ENCODE data around the gene RSPH4A.

RSPH4A gene

GRCh38 chr6:116651916-116652315 lies 35.6 kb downstream of the RSPH4A start:
- H3K4ac ChIP-seq (ENCODE audit: low read length), result no peak overlapping the region
- no peak overlapping the region for H4K91ac ChIP-seq (ENCODE audit: low read depth, low read length, poor library complexity)
- no peak for DNase-seq (ENCODE audit: low spot score)
- H2BK15ac ChIP-seq (ENCODE audit: low read length), result no peak overlapping the region
- H3K4me1 ChIP-seq (ENCODE audit: control insufficient read depth in 2 of 2, insufficient read depth in 1 of 2, low read depth in 1 of 2, low read length in 2 of 2), result no peaks in the 10 kb centered on the region
- no peak overlapping the region for H3K27ac ChIP-seq (replicated peaks; ENCODE audit: low read length)
- no peak overlapping the region for H2BK12ac ChIP-seq (ENCODE audit: low read length)
- H3K4me2 ChIP-seq (ENCODE audit: insufficient read depth, low read length, poor library complexity, severe bottlenecking), result no peak overlapping the region
- WGBS, 2 donors (ENCODE audit: extremely low coverage in 2 of 2, insufficient read length in 2 of 2, insufficient replicate concordance in 1 of 2), result 94 to 100% methylated on average over 1 of the region's 4 CpGs
- no peak overlapping the region for H3K18ac ChIP-seq (ENCODE audit: low read length)
- no peak overlapping the region for H4K8ac ChIP-seq (ENCODE audit: low read depth, low read length)
- peaks cover 0 to 61% of the 10 kb centered on the region in 2 donors for H3K36me3 ChIP-seq (replicated peaks in 1 of 2; ENCODE audit: control insufficient read depth in 2 of 2, insufficient read depth in 2 of 2, low read length in 2 of 2)
- no peaks in the 10 kb centered on the region for H3K27me3 ChIP-seq (ENCODE audit: control insufficient read depth in 3 of 3, insufficient read depth in 3 of 3, low read depth in 1 of 3, low read length in 3 of 3)
- H2AFZ ChIP-seq (ENCODE audit: low read length), result no peak overlapping the region
- H2BK120ac ChIP-seq (ENCODE audit: low read depth, low read length), result no peak overlapping the region
- no peak overlapping the region for H2BK5ac ChIP-seq (ENCODE audit: low read length)
- H3K23ac ChIP-seq (ENCODE audit: low read depth, low read length, poor library complexity), result no peak overlapping the region
- H3K9me3 ChIP-seq (replicated peaks in 1 of 2; ENCODE audit: control insufficient read depth in 2 of 2, insufficient read depth in 1 of 2, low read depth in 1 of 2, low read length in 2 of 2), result no peaks in the 10 kb centered on the region
- no peak overlapping the region for H2AK5ac ChIP-seq (ENCODE audit: low read depth, low read length)
- no peak overlapping the region for H3K9ac ChIP-seq (ENCODE audit: low read depth, low read length, poor library complexity)
- no peak overlapping the region for H3K4me3 ChIP-seq (ENCODE audit: low read length in 2 of 2)
- H3K79me1 ChIP-seq (ENCODE audit: low read depth, low read length), result no peaks in the 10 kb centered on the region
- H3K14ac ChIP-seq (ENCODE audit: low read length), result no peak overlapping the region

GRCh38 chr6:116661594-116661993 lies 45.3 kb downstream of the RSPH4A start:
- Histone ChIP-seq H3K27ac (replicated peaks; ENCODE audit: low read length) (no peak overlapping the region), H2BK15ac (ENCODE audit: low read length) (no peak overlapping the region), H3K4me3 (ENCODE audit: low read length in 2 of 2) (no peak overlapping the region), H3K36me3 (replicated peaks in 1 of 2; ENCODE audit: control insufficient read depth in 2 of 2, insufficient read depth in 2 of 2, low read length in 2 of 2) (peaks cover 1 to 31% of the 10 kb centered on the region in 2 donors), H3K4me2 (ENCODE audit: insufficient read depth, low read length, poor library complexity, severe bottlenecking) (no peak overlapping the region), H4K91ac (ENCODE audit: low read depth, low read length, poor library complexity) (no peak overlapping the region), H3K18ac (ENCODE audit: low read length) (no peak overlapping the region), H3K79me1 (ENCODE audit: low read depth, low read length) (no peaks in the 10 kb centered on the region), H3K14ac (ENCODE audit: low read length) (no peak overlapping the region), H2AK5ac (ENCODE audit: low read depth, low read length) (no peak overlapping the region), H2BK12ac (ENCODE audit: low read length) (no peak overlapping the region), H3K9me3 (replicated peaks in 1 of 2; ENCODE audit: control insufficient read depth in 2 of 2, insufficient read depth in 1 of 2, low read depth in 1 of 2, low read length in 2 of 2) (no peaks in the 10 kb centered on the region), H3K23ac (ENCODE audit: low read depth, low read length, poor library complexity) (no peak overlapping the region), H2BK5ac (ENCODE audit: low read length) (no peak overlapping the region), H3K4me1 (ENCODE audit: control insufficient read depth in 2 of 2, insufficient read depth in 1 of 2, low read depth in 1 of 2, low read length in 2 of 2) (no peaks in the 10 kb centered on the region), H2BK120ac (ENCODE audit: low read depth, low read length) (no peak overlapping the region), H4K8ac (ENCODE audit: low read depth, low read length) (no peak overlapping the region), H3K27me3 (ENCODE audit: control insufficient read depth in 3 of 3, insufficient read depth in 3 of 3, low read depth in 1 of 3, low read length in 3 of 3) (no peaks in the 10 kb centered on the region), H2AFZ (ENCODE audit: low read length) (no peak overlapping the region), H3K9ac (ENCODE audit: low read depth, low read length, poor library complexity) (no peak overlapping the region), H3K4ac (ENCODE audit: low read length) (no peak overlapping the region)
- no peak for DNase-seq (ENCODE audit: low spot score)

GRCh38 chr6:116662202-116662601 lies 45.9 kb downstream of the RSPH4A start:
- DNase-seq (ENCODE audit: low spot score), result no peak
- WGBS, 2 donors (ENCODE audit: extremely low coverage in 2 of 2, insufficient read length in 2 of 2, insufficient replicate concordance in 1 of 2), result no CpG with 5 or more reads among the region's 1 CpG
- H3K9ac ChIP-seq (ENCODE audit: low read depth, low read length, poor library complexity), result no peak overlapping the region

GRCh38 chr6:116663308-116663707 lies 47.0 kb downstream of the RSPH4A start:
- Histone ChIP-seq H3K18ac (ENCODE audit: low read length) (no peak overlapping the region), H3K4ac (ENCODE audit: low read length) (no peak overlapping the region), H4K91ac (ENCODE audit: low read depth, low read length, poor library complexity) (no peak overlapping the region), H2AFZ (ENCODE audit: low read length) (no peak overlapping the region), H3K4me3 (ENCODE audit: low read length in 2 of 2) (no peak overlapping the region), H3K36me3 (replicated peaks in 1 of 2; ENCODE audit: control insufficient read depth in 2 of 2, insufficient read depth in 2 of 2, low read length in 2 of 2) (peaks cover 1 to 14% of the 10 kb centered on the region in 2 donors), H3K9ac (ENCODE audit: low read depth, low read length, poor library complexity) (no peak overlapping the region), H2BK120ac (ENCODE audit: low read depth, low read length) (no peak overlapping the region), H3K9me3 (replicated peaks in 1 of 2; ENCODE audit: control insufficient read depth in 2 of 2, insufficient read depth in 1 of 2, low read depth in 1 of 2, low read length in 2 of 2) (no peaks in the 10 kb centered on the region), H3K23ac (ENCODE audit: low read depth, low read length, poor library complexity) (no peak overlapping the region), H3K4me1 (ENCODE audit: control insufficient read depth in 2 of 2, insufficient read depth in 1 of 2, low read depth in 1 of 2, low read length in 2 of 2) (peaks cover 1 to 2% of the 10 kb centered on the region in 2 donors), H3K27ac (replicated peaks; ENCODE audit: low read length) (no peak overlapping the region), H2BK15ac (ENCODE audit: low read length) (no peak overlapping the region), H2BK12ac (ENCODE audit: low read length) (no peak overlapping the region), H3K27me3 (ENCODE audit: control insufficient read depth in 3 of 3, insufficient read depth in 3 of 3, low read depth in 1 of 3, low read length in 3 of 3) (no peaks in the 10 kb centered on the region), H4K8ac (ENCODE audit: low read depth, low read length) (no peak overlapping the region), H3K14ac (ENCODE audit: low read length) (no peak overlapping the region), H3K4me2 (ENCODE audit: insufficient read depth, low read length, poor library complexity, severe bottlenecking) (no peak overlapping the region), H3K79me1 (ENCODE audit: low read depth, low read length) (peaks cover 2% of the 10 kb centered on the region), H2BK5ac (ENCODE audit: low read length) (no peak overlapping the region), H2AK5ac (ENCODE audit: low read depth, low read length) (no peak overlapping the region)
- DNase-seq (ENCODE audit: low spot score), result no peak
- no CpG with 5 or more reads among the region's 3 CpGs for WGBS, 2 donors (ENCODE audit: extremely low coverage in 2 of 2, insufficient read length in 2 of 2, insufficient replicate concordance in 1 of 2)

More at GRCh38 chr6:116662202-116662601, 45.9 kb downstream of the RSPH4A start:
- H3K4ac ChIP-seq (ENCODE audit: low read length), result no peak overlapping the region
- H2BK15ac ChIP-seq (ENCODE audit: low read length), result no peak overlapping the region
- no peak overlapping the region for H2BK5ac ChIP-seq (ENCODE audit: low read length)
- H3K9me3 ChIP-seq (replicated peaks in 1 of 2; ENCODE audit: control insufficient read depth in 2 of 2, insufficient read depth in 1 of 2, low read depth in 1 of 2, low read length in 2 of 2), result no peaks in the 10 kb centered on the region
- no peak overlapping the region for H3K18ac ChIP-seq (ENCODE audit: low read length)
- H3K27ac ChIP-seq (replicated peaks; ENCODE audit: low read length), result no peak overlapping the region
- no peak overlapping the region for H3K14ac ChIP-seq (ENCODE audit: low read length)
- peaks cover 0 to 2% of the 10 kb centered on the region in 2 donors for H3K4me1 ChIP-seq (ENCODE audit: control insufficient read depth in 2 of 2, insufficient read depth in 1 of 2, low read depth in 1 of 2, low read length in 2 of 2)
- no peak overlapping the region for H3K4me3 ChIP-seq (ENCODE audit: low read length in 2 of 2)
- peaks cover 1 to 25% of the 10 kb centered on the region in 2 donors for H3K36me3 ChIP-seq (replicated peaks in 1 of 2; ENCODE audit: control insufficient read depth in 2 of 2, insufficient read depth in 2 of 2, low read length in 2 of 2)
- H3K4me2 ChIP-seq (ENCODE audit: insufficient read depth, low read length, poor library complexity, severe bottlenecking), result no peak overlapping the region
- H4K8ac ChIP-seq (ENCODE audit: low read depth, low read length), result no peak overlapping the region
- H3K27me3 ChIP-seq (ENCODE audit: control insufficient read depth in 3 of 3, insufficient read depth in 3 of 3, low read depth in 1 of 3, low read length in 3 of 3), result no peaks in the 10 kb centered on the region
- H4K91ac ChIP-seq (ENCODE audit: low read depth, low read length, poor library complexity), result no peak overlapping the region
- H2AFZ ChIP-seq (ENCODE audit: low read length), result no peak overlapping the region
- no peak overlapping the region for H2BK120ac ChIP-seq (ENCODE audit: low read depth, low read length)
- no peak overlapping the region for H2BK12ac ChIP-seq (ENCODE audit: low read length)
- no peak overlapping the region for H3K23ac ChIP-seq (ENCODE audit: low read depth, low read length, poor library complexity)
- H2AK5ac ChIP-seq (ENCODE audit: low read depth, low read length), result no peak overlapping the region
- H3K79me1 ChIP-seq (ENCODE audit: low read depth, low read length), result no peaks in the 10 kb centered on the region
